HEK293T (cell line): ENCODE data around the gene LTO1.

Experiments used
- CTCF ChIA-PET: fragments of 350-600 bp; formaldehyde crosslinking; extraction: SDS; loops from one replicate; lab custom pipeline; 2021; ENCODE audit warnings: antibody characterized with exemption, inconsistent platforms; lab: Yijun Ruan, JAX
- POLR2A ChIA-PET: fragments of 350-600 bp; formaldehyde crosslinking; extraction: SDS; loops from one replicate; lab custom pipeline; 2020; ENCODE audit warnings: antibody characterized with exemption, inconsistent platforms; lab: Yijun Ruan, JAX
- DNase-seq: peaks from one replicate; pipeline ENCODE4 v3.0.0; 2012; ENCODE audit warnings: mixed read lengths; ENCODE audit errors: extremely low spot score
- ARNT ChIP-seq: fragments of 450-650 bp; IDR thresholded peaks from 2 replicates; pipeline ENCODE4 v1.6.1; 2017; ENCODE audit warnings: mild to moderate bottlenecking
- BHLHE40 ChIP-seq: fragments of 450-650 bp; IDR thresholded peaks from 2 replicates; pipeline ENCODE4 v1.6.1; 2016; ENCODE audit warnings: mild to moderate bottlenecking, moderate library complexity, borderline replicate concordance
- CTBP1 ChIP-seq: fragments of 450-650 bp; IDR thresholded peaks from 2 replicates; pipeline ENCODE4 v1.6.1; 2016; ENCODE audit warnings: borderline replicate concordance
- ELF4 ChIP-seq: fragments of 450-650 bp; IDR thresholded peaks from 2 replicates; pipeline ENCODE4 v1.6.1; 2017; ENCODE audit warnings: antibody characterized with exemption
- FOXA1 ChIP-seq: fragments of 450-650 bp; IDR thresholded peaks from 2 replicates; pipeline ENCODE4 v1.6.1; 2016; ENCODE audit warnings: mild to moderate bottlenecking
- FOXK2 ChIP-seq: fragments of 450-650 bp; IDR thresholded peaks from 2 replicates; pipeline ENCODE4 v1.6.1; 2016; ENCODE audit warnings: mild to moderate bottlenecking
- FOXM1 ChIP-seq: fragments of 450-650 bp; IDR thresholded peaks from 2 replicates; pipeline ENCODE4 v1.6.1; 2017; ENCODE audit warnings: mild to moderate bottlenecking, borderline replicate concordance
- HDGF ChIP-seq: fragments of 450-650 bp; IDR thresholded peaks from 2 replicates; pipeline ENCODE4 v1.6.1; 2017; ENCODE audit warnings: antibody characterized with exemption, borderline replicate concordance
- L3MBTL2 ChIP-seq: fragments of 450-650 bp; conservative IDR thresholded peaks from 2 replicates; pipeline ENCODE4 v1.6.1; 2016; ENCODE audit warnings: mild to moderate bottlenecking
- LEF1 ChIP-seq: fragments of 450-650 bp; IDR thresholded peaks from 2 replicates; pipeline ENCODE4 v1.6.1; 2017; ENCODE audit warnings: mild to moderate bottlenecking, borderline replicate concordance
- NFRKB ChIP-seq: fragments of 450-650 bp; IDR thresholded peaks from 2 replicates; pipeline ENCODE4 v1.6.1; 2016; ENCODE audit warnings: mild to moderate bottlenecking, moderate library complexity
- SP1 ChIP-seq: fragments of 450-650 bp; IDR thresholded peaks from 2 replicates; pipeline ENCODE4 v1.6.1; 2017
- SUZ12 ChIP-seq: fragments of 450-650 bp; IDR thresholded peaks from 2 replicates; pipeline ENCODE4 v1.6.1; 2016; ENCODE audit warnings: mild to moderate bottlenecking
- TARDBP ChIP-seq: fragments of 450-650 bp; IDR thresholded peaks from 2 replicates; pipeline ENCODE4 v1.6.1; 2016
- ZNF384 ChIP-seq: fragments of 450-650 bp; IDR thresholded peaks from 2 replicates; pipeline ENCODE4 v1.6.1; 2016
- TF ChIP-seq, protein P1 (sequence below): fragments of 450-650 bp; IDR thresholded peaks from 2 replicates; pipeline ENCODE4 v1.6.1; 2016

Gene LTO1

GRCh38 chr11:69666752-69667536 lies 8.2 kb downstream of the LTO1 start:
- CTCF ChIA-PET, result no interaction called here
- POLR2A ChIA-PET, result interaction anchor here (1.2 kb wide), 1 partner anchor 8 kb away, joined by 3 read pairs; the partner anchor contains the start of gene LTO1
- TF ChIP-seq ELF4 (no peak), FOXM1 (no peak), SUZ12 (no peak), NFRKB (no peak), L3MBTL2 (no peak), LEF1 (no peak), ZNF384 (no peak), CTBP1 (no peak), ARNT (no peak), SP1 (no peak), FOXK2 (no peak), HDGF (no peak), TARDBP (no peak), BHLHE40 (no peak)
- no peak for DNase-seq

GRCh38 chr11:69666261-69666660 lies 8.9 kb downstream of the LTO1 start:
- DNase-seq, result no peak
- ChIA-PET CTCF (no interaction called here), POLR2A (interaction anchor here (1.2 kb wide), 1 partner anchor 9 kb away, joined by 3 read pairs; the partner anchor contains the start of gene LTO1)
- TF ChIP-seq ARNT (no peak), ELF4 (no peak)
- TF ChIP-seq, protein P1, sequence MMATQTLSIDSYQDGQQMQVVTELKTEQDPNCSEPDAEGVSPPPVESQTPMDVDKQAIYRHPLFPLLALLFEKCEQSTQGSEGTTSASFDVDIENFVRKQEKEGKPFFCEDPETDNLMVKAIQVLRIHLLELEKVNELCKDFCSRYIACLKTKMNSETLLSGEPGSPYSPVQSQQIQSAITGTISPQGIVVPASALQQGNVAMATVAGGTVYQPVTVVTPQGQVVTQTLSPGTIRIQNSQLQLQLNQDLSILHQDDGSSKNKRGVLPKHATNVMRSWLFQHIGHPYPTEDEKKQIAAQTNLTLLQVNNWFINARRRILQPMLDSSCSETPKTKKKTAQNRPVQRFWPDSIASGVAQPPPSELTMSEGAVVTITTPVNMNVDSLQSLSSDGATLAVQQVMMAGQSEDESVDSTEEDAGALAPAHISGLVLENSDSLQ, result no peak

DNA sequence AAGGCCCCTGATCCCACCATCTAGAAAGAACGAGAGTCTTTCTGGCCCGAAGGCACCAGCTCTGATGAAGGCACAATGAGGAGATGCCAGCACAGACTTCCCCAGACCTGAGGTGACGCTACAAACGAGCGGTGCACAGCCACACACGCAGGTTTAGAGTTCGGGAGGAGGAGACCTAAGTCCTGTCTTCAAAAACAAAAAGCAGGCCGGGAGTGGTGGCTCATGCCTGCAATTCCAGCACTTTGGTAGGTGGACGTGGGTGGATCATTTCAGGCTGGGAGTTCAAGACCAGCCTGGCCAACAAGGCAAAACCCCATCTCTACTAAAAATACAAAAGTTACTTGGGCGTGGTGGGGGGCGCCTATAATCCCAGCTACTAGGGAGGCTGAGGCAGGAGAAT lies 9.5 kb downstream of the LTO1 start:
- CTCF ChIA-PET, result no interaction called here
- TF ChIP-seq FOXA1 (no peak), SP1 (no peak), CTBP1 (no peak), L3MBTL2 (no peak), ZNF384 (no peak), LEF1 (no peak), ARNT (no peak), FOXM1 (no peak)
- DNase-seq, result no peak

DNA sequence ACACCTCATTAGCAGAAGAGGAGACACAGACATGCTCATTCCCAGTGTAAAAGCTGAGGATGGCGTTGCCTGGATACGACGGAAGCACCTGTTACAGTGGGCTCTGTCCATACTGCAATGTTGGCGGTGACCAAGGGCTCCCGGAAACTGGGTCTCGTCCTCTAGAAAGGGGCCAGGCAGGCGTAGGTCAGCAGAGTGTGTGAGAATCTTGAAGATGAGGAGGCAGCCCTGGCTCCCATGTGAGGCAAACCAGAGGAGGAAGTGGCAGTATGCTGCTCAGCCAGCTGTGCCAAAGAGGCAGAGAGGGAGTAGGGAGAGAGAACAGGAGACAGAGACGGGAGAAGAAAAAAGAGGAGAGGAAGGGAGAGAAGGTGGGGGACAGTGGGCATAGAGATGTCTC lies 10.3 kb downstream of the LTO1 start:
- POLR2A ChIA-PET, result no interaction called here
- no peak for DNase-seq
- CTCF ChIA-PET, result no interaction called here
- no peak for TF ChIP-seq LEF1
- TF ChIP-seq FOXM1, result no peak
- TF ChIP-seq FOXA1, result no peak
- no peak for TF ChIP-seq SP1
- no peak for TF ChIP-seq HDGF
- TF ChIP-seq ZNF384, result no peak
- TF ChIP-seq ARNT, result no peak
- TF ChIP-seq CTBP1, result no peak
- TF ChIP-seq, protein P1, result no peak
- no peak for TF ChIP-seq SUZ12
- TF ChIP-seq NFRKB, result no peak
- no peak for TF ChIP-seq TARDBP
- TF ChIP-seq BHLHE40, result no peak
- TF ChIP-seq ELF4, result no peak
- TF ChIP-seq FOXK2, result no peak
- TF ChIP-seq L3MBTL2, result no peak

More for the DNA sequence above, 9.5 kb downstream of the LTO1 start:
- POLR2A ChIA-PET, result no interaction called here

GRCh38 chr11:69664103-69664775 lies 10.9 kb downstream of the LTO1 start:
- CTCF ChIA-PET, result no interaction called here

DNA sequence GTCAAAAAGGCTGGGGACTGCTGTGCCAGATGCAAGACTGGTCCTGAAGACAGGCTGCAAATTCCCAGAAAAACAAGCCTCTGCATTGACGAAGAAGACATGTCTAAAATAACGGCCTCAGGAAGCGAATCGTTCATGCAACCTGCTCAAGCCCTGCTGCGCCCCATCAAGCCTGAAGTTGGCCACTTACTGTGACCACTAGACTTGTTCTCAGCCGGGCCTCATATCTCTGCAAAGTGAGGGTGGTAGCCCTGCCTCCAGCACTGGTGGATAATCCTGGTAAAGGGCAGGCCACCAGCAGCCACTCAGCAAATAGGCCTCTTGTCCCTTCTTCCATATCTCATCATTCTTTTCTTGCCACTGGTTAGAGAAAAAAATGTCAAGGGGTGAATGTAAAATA lies 11.8 kb downstream of the LTO1 start:
- no peak for DNase-seq
- CTCF ChIA-PET, result no interaction called here
- POLR2A ChIA-PET, result no interaction called here
- no peak for TF ChIP-seq TARDBP
- no peak for TF ChIP-seq ZNF384

More at GRCh38 chr11:69664103-69664775, 10.9 kb downstream of the LTO1 start:
- no peak for DNase-seq
- no peak for TF ChIP-seq ARNT
- TF ChIP-seq FOXM1, result no peak
- TF ChIP-seq L3MBTL2, result no peak
- TF ChIP-seq ELF4, result no peak
- no peak for TF ChIP-seq FOXA1
- no peak for TF ChIP-seq CTBP1
- TF ChIP-seq NFRKB, result no peak
- TF ChIP-seq, protein P1, result no peak
- POLR2A ChIA-PET, result no interaction called here
